SKM-1 (cell line): ENCODE data around the gene NPRL2.
A peak's percentile ranks its signal among the peaks of the same experiment; 100 is the strongest.

Source experiments
- DNase-seq: peaks from one replicate; lab custom pipeline; 2025; ENCODE audit not compliant: unreplicated experiment; lab: John Stamatoyannopoulos, UW

NPRL2 gene

DNA sequence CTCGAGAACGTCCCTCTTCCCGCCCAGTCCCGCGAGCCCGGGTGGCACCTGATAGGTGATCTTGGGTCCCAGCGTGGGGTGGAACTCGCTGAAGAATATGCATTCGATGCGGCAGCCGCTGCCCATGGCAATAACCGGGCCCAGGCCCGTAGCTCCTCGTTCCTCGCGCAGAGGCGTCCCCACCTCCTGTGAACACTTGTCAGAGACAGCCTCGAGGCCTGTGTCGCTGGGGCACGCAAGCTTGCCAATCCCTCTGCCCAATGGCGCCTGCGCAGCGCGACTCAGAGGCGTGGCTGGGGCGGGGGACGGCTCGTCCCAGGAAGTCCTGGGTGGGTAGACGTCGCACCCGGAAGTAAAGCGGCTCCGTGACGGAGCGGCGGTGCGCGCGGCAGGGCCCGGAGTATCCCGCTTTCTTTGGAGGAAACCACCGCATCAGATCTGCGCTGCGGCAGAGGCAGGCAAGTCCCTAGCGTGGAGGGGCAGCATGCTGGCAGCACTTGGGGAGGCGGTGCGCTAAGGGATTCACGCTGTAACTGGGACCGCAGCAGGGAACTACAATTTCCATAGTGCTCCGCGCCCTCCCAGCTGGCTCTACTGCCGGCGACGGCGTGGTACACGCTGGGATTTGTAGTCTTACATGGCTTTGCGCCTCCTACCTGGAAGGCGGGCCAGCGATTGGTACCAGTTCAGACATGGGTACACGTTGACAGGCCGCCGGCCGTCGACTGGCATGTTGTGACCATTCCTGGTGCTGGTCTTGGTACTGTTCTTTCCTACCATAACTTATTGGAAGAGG is at the start of gene NPRL2, which contains the start of gene CYB561D2:
Gene NPRL2, minus strand, starts transcription at position 249 of the 796 bp plus-strand sequence. Its CDS starts 123 bp downstream, at position 126.
Gene CYB561D2, plus strand, starts transcription at position 336 of the 796 bp plus-strand sequence. CDS start 572 bp downstream, outside the sequence.
- peak; percentile 86 for DNase-seq

DNA sequence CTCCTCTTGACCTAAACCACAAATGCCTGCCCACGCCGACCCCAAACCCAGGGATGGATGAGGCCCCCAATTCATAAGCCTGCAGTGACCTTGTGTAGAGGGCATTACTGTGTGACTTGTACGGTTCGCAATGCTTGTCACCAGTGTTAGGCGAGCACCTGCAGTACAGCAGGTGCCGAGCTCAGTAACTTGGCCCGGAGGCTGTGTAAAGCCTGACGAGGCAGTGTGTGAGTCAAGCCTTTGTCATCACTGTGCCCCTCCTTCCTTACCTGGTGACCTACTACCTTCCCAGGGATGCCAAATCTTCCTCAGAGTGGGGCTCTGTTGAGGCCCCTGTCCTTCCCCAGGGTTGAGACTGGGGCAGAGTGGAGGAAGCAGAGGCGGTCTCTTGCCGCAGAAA is 45.9 kb upstream of the NPRL2 start:
- no peak for DNase-seq

DNA sequence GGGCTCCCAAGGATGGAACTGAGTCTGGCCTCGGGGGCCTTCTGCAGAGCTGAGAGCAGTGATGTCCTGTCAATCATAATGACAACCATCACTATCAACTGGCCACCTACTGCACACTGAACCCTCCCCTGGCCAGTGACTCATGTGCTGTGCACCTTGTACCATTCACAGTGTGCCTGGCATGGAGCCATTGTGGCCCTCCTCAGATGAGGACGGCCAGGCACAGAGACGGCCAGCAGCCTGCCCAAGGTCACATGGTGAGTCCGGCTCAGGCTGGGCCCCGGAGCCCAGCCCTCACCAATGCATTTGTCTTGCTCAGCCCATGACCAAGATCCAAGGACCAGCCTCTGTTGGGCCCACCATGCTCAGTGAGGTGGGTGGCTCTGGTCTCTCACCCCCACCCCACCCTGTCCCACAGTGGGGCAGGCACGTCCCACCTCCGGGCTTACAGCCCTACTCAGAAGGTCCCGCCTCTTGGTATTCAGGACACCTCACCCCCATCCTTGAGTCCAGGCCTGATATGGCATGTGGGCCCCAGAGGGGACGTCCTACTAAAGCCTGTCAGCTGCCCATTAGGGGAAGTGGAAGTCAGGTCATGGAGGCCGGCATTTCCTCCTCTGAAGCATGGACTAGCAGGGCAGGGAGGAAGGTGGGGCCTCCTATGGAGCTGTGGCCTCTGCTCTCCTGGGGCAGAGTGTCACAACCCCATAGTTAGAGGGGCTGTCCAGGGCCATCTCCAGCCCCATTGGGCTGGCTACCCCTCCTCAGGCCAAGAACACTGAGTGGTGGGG is 44.7 kb upstream of the NPRL2 start:
- DNase-seq: peak; percentile 68

DNA sequence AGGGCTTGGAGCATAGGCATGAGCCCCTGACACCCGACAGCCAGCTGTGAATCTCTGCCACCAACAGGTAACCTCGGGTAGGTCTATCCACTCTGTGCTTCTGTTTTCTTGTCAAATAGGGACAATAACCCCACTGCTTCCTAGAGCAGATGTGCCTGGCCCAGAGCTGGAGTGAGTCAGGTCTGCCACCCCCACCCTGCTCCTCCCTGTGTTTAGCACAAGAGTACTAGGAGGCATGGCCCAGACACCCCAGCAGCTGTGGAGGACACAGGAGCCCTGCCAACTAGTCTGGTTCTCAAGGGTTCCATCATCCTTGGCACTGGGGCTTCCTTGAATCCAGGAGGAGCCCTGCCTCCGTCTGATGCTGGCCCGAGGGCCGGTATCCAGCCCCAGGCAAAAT is 42.5 kb upstream of the NPRL2 start:
- no peak for DNase-seq

DNA sequence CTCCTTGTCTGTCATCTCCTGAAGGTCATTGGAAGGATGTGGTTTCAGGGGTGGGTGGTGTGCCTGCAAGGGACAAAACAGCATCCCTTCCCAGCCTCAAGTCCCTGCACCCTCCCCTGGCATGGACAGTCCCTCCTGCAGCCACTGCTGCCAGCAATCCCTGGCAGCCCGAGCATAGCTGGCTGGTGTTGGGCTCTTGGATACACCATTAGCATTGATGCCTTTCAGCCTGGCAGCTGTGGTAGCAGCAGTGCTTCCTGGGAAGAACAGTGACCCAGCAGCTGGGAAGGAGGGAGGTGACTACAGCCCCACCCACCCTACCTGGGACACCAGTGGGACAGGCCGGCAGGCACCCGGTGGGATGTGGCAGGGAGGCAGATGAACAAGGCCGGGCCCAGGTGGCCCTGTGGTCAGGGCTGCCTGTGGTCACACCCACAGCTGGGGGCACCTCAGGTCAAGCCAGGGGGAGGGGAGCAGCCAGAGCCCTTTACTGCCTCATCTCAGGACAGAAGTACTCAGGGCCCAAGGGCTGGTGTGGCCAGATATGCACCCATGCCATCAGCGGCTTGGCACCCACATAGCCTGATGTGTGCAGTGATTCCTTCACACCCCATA is 41.6 kb upstream of the NPRL2 start:
- no peak for DNase-seq

DNA sequence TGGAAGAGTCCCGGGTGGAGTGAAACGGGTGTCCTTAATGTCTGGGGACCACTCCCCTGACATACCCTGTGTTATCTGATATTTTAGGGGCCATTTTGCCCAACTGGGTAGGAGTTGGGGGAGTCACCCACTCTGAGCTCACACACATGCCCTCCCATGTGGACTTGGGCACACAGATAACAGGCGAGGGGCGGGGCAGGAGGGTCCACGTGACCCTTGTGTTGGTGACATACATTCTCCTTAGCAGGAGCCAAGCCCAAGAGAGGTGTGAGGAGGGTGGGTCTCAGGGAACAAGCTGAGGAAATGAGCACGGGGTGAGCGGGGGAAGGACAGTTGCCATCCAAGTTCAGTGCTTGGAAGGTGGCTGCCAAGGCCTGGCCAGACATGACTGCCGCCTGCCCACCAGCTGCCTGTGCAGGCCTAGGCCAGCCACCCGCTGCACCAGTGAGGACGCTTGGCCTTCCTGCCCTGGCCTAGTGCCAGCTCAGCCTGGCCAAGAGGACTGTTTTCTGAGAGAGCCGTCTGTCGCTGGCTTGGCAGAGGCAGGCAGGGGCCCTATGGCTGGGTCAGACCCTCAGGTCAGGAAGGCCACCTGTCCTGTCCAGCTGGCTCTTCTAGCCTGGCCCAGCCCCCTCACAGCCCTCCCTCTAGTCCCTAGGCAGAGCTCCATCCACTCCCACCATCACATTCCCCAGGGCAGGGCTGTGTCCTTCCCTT is 40.1 kb upstream of the NPRL2 start:
- DNase-seq: no peak

DNA sequence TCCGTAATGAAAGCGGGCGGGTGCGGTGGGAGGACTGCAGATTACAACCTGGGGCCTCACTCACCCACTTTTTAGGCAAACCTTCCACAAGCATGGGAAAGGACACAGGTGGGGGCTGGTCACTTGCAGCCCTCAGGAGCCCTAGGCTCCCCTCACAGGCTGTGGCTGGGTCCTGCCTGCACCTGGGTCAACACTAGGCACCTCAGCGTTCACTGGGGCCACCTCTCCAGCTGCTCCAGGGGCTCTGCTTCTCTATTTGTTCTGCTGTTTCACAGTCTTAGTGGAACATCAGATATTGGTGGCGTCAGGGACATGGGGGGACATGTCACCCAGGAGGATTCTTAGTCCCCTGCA is 38.8 kb upstream of the NPRL2 start:
- no peak for DNase-seq

DNA sequence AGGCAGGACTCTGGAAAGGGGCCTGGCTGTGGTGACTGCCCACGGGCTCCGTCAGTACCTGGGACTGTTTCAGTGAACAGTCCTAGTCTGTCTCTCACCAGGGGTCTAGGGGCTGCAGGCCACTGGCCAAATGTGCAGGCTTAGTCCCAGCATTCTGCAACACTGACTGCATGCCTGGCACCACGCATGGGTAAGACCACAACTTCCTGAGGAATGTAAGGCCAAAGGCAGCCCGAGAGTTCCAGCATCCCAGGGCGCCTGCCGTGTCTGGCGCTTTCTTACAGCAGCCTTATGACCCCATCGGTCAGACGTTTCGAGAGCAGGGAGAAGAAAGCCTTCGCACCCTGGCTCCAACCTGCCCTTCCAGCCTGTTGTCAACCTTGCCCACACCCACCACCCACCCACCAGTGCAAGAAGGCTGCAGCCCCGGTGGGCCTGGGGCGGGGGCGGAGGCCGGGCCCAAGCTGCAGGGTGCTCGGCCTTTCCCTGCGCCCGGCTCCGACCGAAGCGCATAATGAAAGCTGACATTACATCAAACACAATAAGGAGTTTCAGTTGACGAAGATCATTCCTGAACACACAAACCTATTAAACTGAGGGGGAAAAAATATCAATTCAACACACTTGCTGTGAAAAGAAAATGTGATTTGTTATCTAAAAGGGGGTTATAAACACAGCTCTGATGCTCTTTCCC is 38.3 kb upstream of the NPRL2 start:
- no peak for DNase-seq

DNA sequence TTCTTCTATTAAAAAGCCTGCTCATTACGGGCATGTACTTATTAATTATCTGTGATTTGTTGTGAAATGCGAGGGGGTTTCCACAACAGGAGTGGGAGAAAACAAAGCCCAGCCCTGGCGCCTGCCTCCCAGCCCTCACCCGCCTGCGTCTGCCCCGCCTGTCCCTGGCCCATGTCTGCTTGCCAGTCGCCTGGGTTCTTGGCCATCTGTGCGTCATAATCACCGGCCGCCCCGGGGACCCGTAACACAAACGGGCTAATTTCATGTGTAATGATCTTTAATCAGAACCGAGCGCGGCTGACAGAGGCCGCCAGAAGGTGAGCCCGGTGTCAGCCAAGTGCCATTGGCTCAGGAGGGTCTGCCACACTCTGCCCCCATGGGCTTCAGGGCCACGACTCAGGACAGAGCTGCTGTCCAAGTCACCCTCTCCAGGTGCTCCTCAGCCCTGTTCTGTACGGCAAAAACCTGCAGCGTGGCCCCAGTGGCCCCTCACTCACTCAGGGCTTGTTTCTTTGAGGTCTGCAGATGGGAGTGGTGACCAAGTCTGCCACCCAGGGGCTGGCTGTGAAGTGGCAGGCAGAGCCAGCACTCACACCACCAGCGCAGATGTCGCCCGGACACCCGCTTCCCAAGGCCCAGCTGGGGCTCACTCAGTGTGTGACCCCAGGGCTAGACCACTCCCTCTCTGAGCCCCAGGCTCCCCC is 37.6 kb upstream of the NPRL2 start:
- DNase-seq: no peak

DNA sequence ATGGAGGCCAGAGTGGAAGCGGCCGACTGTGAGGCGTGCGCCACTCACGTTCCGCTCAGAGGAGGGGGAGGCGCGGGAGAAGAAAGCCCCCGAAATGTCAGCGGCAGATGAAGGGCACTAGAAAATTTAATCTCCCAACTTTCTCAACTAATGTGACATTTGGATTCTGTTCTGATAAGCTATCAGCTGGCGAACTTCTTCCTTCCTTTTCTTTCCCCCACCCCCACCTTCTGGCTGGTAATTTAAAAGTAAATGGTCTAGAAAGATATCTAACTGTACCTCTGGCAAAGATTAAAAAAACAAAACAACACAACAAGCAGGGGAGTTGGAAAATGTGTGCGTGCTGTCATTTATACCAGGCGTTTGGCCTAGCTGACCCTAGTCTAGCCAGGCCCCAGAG is 35.2 kb upstream of the NPRL2 start:
- no peak for DNase-seq

DNA sequence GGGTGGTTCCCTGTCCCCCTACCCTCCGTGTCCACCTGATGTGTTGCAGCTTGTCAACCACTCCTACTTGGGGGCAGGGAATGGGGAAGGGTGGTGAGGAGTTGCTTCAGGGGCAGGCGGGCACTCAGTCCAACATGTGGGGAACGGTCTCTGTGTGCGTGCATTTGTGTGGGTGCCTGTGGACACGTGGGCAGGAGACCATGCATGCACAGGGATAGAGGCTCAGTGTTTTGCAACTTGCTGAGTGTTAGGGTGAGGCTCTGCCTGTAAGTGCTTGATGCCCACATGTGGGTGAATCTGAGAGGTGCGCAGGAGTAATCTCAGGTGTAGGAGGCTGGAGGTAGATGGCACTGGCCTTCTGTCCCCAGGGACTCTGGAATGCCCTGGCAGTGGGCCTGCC is 33.2 kb upstream of the NPRL2 start:
- no peak for DNase-seq

DNA sequence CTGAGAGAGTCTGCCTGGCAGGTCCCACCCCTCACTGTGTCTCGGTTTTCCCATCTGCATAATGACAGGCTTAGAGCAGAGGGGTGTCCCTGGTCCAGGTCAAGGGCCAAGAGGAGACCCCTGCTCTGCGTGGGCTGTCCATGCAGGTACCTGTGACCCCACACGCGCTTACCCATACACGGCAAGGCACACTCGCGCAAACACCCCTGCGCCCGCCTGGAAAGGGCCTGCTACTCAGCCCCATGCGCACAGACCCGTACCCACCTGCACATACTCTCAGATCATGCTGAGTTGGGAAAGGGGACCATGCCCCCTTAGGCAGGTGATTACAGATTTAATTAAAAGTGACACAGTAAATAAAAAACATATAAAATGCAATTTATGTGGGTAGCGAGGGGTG is 32.1 kb upstream of the NPRL2 start:
- no peak for DNase-seq

DNA sequence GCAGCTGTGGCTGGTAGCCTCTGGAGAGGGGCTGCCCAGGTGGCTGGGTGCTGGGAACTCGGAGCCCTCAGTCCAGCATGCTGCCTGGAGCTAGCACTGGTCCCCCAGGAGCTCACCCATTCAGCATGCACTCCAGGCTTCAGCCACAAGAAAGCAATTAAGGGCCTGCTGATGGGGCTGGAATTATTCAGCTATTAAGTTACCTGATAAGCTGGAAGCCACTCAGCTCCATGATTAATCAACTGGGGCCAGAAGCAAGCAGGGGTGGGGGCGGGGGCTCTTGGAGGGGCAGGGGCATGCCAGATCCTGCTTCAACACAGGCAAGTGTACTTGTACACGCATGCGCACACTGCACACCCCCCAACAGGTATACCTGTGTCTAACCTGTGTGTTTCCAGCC is 30.8 kb upstream of the NPRL2 start:
- DNase-seq: no peak

DNA sequence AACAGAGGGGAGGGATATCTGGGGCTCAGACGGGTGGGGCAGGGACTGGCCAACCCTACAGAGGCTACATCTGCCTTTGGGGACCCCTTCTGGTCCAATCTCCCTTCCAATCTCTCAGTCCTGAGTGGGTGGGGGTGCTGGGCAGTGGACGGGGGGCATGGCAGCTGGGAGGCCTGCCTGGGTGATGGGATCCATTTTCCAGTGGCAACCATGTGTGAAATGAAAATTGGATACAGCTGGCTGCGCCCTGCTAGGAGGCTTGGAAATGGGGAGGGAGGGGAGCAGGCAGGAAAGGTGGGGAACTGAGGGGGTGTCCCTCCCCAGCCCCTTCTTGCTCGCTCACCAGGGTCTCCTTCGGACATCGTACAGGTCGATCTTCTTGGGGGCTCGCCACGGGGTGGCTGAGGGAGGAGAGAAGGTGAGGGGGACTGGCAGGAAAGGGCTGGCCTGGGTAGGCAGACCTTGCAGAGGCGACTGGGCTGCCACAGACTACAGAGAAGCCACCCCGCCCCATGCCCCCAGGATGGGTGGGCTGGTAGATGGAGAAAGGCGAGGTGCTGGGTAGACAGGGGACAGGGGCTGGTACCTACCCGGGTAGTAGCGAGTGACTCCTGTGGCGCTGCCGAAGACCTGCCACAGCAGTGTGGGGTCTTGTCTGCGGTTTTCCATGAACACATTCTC is 30.0 kb upstream of the NPRL2 start:
- DNase-seq: no peak

DNA sequence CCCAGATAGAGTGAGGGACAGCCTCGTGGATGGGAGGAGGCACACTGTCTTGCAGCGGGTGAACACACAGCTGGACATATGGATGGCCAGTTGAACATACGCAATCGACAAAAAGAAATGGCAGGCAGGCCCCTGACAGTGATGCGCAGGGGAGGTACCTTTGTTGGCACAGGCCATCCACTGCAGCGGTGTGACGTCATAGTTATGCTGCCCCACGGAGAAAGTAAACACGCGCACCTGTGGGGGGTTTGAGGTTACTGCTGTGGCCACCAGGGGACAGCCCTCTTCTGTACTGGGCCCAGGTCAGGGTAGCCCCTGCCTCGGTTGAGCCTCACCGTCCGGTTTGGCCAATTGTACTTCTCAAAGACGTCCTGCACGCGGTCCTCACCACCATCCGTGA is 28.2 kb upstream of the NPRL2 start:
- no peak for DNase-seq

DNA sequence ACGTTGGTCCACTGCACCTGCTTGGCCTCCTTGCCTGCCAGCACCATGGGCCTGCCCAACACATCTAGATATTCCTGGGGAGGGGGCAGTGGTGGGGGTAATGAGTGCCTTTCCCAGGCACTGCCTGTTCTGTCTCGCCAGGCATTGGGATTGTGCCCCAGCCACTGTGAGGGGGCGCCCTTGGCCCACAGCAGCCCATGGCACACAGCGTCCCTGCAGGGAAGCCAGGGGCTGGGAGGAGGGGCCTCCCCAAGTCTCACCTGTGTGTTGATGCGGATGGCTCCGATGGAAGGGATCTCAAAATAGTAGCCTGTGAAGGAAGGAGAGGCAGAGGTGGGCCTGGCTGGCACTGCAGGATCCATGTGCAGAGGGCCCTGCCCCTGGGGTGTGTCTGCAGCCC is 27.4 kb upstream of the NPRL2 start:
- no peak for DNase-seq

DNA sequence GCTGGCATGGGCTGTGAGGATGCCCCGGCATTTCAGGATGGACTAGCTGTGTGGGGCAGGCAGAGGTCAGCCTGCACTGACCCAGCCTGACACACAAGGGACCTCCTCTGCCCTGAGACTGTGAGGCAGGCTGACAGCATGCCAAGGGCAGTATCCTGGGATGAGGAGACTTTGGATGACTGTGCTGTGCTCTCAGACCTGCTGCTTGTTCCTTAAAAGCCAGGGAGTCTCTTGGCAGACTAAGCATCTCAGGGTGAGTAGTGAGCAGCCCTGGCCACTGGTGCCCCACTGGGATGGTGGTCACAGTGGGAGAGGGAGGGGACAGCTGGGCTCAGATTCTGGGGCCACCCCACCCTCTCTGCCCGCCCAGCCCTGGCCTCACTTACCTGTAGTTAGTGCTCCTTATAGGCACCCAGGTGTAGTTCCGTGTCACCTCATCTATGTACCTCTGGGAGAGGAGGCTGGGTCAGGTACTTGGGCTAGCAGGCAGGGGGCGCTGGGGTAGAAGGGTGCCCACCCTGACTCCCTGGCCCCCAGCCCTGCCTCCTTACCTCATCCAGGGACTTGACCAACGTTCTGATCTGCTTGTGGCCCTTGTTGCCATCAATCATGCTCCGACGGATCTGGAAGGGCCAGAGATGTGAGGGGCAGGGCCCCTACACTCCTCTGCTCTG is 24.8 kb upstream of the NPRL2 start:
- no peak for DNase-seq

DNA sequence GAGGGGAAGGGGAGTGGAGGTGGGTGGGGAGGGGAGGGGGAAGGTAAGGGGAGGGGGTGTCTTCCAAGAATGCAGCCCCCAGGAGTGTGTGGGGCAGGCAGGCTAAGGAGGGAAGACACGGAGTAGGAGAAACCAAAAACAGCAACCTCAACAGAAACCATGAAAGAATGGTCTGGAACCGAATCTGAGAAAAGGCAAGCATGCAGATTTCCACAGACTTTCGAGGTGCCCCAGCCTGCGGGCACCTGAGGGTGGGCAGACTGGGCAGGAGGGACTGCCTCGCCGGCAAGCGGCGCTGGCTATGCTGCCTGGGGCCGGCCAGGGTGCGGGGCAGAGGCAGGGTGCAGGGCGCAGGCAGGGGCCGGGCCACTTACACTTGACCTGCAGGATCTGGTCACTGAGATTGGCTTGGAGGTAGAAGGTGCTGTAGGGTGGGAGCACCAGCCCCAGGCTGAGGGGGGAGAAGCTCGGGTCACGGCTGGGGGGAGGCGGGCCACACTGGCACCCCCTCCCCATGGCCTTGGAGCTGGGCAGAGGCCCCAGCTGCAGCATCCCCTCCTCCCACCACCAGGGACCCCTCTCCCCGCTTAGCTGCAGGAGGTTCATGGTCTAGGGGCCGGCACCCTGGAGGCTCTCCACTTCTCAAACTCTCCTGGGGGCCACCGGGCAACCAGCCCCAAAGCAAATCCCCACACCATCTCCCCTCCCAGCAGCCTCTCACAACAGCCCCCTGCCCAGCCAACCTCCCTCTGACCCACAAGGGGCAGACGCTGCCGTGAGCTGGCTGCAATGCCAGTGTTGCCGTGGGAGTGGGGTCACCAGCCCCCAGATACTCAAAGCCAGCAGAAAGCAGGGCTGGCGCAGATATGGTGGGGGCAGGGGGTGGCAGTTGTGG is 24.0 kb upstream of the NPRL2 start:
- DNase-seq: no peak
